Gastroesophageal sphincter (tissue), 4 donors: ENCODE results near the gene DYNLT5. TPM values are rescaled to one million over a fixed set of nuclear protein-coding genes. Genes with fewer than 3 reads are reported as not detected.
"Not testable (repeated sequence)": the region's sequence is repeated elsewhere in the genome, so short reads cannot be mapped to it uniquely, and the experiment has no call there.

Experiments
- ATAC-seq: fragments of 150-250 bp; one replicate; pipeline ENCODE4 v1.9.1; 2016; ENCODE audit warnings: mild to moderate bottlenecking, moderate library complexity
- H3K27ac ChIP-seq, 4 donors: fragments of 200-600 bp; sonication (generic) in 3 of 4; 1 replicate in 3 of 4; 2 replicates in 1 of 4; pipeline ENCODE4 v1.5.1; 2016 to 2019
- H3K27me3 ChIP-seq: fragments of 200-600 bp; sonication (generic); one replicate; pipeline ENCODE4 v1.5.1; 2019
- H3K36me3 ChIP-seq, 2 donors: fragments of 200-600 bp; sonication (generic); one replicate each; pipeline ENCODE4 v1.5.1; 2019; ENCODE audit warnings: control low read depth in 1 of 2
- H3K4me1 ChIP-seq, 3 donors: fragments of 200-600 bp; sonication (generic); 1 replicate in 2 of 3; 2 replicates in 1 of 3; pipeline ENCODE4 v1.5.1; 2016 to 2019; ENCODE audit warnings: control low read depth in 2 of 3
- H3K4me3 ChIP-seq, 2 donors: fragments of 200-600 bp; sonication (generic); one replicate each; pipeline ENCODE4 v1.5.1; 2019; ENCODE audit warnings: mild to moderate bottlenecking in 1 of 2, moderate library complexity in 1 of 2
- H3K9me3 ChIP-seq, 3 donors: fragments of 200-600 bp; sonication (generic); one replicate each; pipeline ENCODE4 v1.5.1; 2017 to 2019; ENCODE audit warnings: control low read depth in 2 of 3
- EP300 ChIP-seq: sonication (generic); formaldehyde crosslinking; IDR thresholded peaks from one replicate; pipeline ENCODE4 v1.6.1; 2017; ENCODE audit warnings: antibody characterized with exemption, mild to moderate bottlenecking
- POLR2A ChIP-seq, 2 donors: fragments of 450-650 bp; IDR thresholded peaks; one replicate each; pipeline ENCODE4 v1.6.1; 2017; ENCODE audit warnings: antibody characterized with exemption in 2 of 2, mild to moderate bottlenecking in 2 of 2, moderate library complexity in 1 of 2
- POLR2AphosphoS5 ChIP-seq: sonication (generic); formaldehyde crosslinking; IDR thresholded peaks from one replicate; pipeline ENCODE4 v1.6.1; 2017; ENCODE audit warnings: antibody characterized with exemption
- WGBS, 2 donors: methylation state at CpG; one replicate each; pipeline ENCODE4 v1.1.5; 2018; ENCODE audit warnings: low coverage in 1 of 2; 5-methylcytosine and 5-hydroxymethylcytosine counted together
- total RNA-seq, 4 donors: library from RNA; depleted of rRNA; stranded (reverse); fragments of >200 nt; gene quantifications; one replicate each; pipeline ENCODE4 v1.1.0, GENCODE V29; 2016
- TF ChIP-seq, protein P1 (sequence below), 4 experiments: fragments of 200-600 bp in 2 of 4; fragments of 450-650 bp in 2 of 4; sonication (generic) in 1 of 4; IDR thresholded peaks; one replicate each; pipeline ENCODE4 v1.5.1; 2017 to 2019; ENCODE audit warnings: antibody characterized with exemption in 4 of 4, mild to moderate bottlenecking in 2 of 4, moderate library complexity in 2 of 4

Gene DYNLT5
- total RNA-seq, 4 donors from 2014 or later = 0.17 to 3.9 (median 3.0) TPM

DNA sequence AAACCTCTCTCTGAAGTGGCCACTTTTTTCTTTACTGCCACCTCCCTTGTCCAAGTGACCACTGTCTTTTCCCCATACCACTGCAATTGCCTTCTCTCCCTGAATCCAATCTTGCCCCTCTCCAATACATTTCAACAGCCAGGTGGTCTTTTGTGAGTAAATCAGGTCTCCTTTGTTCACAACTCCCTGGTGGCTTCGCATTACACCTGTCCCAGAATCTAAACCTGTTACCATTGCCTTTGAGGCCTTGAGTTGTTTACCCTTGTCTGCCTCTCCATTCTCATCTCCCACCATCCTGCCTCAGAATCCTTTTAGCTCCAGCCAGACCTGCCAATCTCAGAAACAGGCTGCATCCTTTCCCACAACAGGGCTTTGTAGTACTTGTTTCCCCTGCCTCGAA, 21.8 kb upstream of the DYNLT5 start:
- Histone ChIP-seq H3K36me3 (no peaks in the 10 kb centered on the region), H3K4me1 (no peaks in the 10 kb centered on the region), H3K27ac (no peak overlapping the region), H3K27me3 (no peaks in the 10 kb centered on the region), H3K4me3 (no peak overlapping the region), H3K9me3 (no peaks in the 10 kb centered on the region)
- 79 to 85% methylated on average over 2 of the region's 2 CpGs for WGBS, 2 donors
- TF ChIP-seq, protein P1, sequence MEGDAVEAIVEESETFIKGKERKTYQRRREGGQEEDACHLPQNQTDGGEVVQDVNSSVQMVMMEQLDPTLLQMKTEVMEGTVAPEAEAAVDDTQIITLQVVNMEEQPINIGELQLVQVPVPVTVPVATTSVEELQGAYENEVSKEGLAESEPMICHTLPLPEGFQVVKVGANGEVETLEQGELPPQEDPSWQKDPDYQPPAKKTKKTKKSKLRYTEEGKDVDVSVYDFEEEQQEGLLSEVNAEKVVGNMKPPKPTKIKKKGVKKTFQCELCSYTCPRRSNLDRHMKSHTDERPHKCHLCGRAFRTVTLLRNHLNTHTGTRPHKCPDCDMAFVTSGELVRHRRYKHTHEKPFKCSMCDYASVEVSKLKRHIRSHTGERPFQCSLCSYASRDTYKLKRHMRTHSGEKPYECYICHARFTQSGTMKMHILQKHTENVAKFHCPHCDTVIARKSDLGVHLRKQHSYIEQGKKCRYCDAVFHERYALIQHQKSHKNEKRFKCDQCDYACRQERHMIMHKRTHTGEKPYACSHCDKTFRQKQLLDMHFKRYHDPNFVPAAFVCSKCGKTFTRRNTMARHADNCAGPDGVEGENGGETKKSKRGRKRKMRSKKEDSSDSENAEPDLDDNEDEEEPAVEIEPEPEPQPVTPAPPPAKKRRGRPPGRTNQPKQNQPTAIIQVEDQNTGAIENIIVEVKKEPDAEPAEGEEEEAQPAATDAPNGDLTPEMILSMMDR (IDR thresholded peaks at IDR 0.05) = no peak
- TF ChIP-seq POLR2AphosphoS5 = no peak
- no peak for TF ChIP-seq EP300
- no peak for TF ChIP-seq POLR2A (IDR thresholded peaks at IDR 0.05)
- ATAC-seq = no peak

DNA sequence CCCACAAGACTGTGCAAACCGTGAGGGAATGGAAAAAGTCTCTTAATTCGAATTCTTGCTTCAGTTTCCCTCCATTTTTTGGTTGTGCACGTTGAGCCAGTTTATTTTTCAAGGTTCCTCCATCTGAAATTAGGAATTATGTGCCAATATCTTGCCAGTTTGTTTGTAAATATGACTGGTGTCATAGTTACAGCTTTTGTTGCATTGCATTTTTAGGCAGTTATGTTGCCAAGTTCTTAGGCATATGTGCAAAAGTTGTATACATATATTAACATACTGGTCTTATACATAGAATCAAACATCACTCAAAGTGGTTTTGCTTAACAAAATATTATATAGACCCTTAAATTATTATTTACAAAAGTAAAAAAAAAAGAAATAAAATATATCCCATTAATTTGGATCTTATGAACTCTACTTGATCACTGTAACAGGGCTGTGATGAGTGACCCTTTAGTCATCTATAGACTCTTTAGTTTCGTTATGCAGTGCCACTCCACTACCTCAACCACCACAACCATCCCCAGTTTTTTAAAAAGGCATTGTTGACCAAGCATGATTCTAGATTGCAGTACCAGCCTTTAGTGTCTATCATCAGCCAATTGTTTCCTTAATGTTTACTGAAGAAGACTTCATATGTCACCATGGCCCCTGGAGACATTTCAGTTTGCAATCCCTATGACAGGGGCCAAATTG, 20.9 kb upstream of the DYNLT5 start:
- no peak for TF ChIP-seq POLR2AphosphoS5
- TF ChIP-seq EP300 = no peak
- no peak for TF ChIP-seq POLR2A (IDR thresholded peaks at IDR 0.05)
- TF ChIP-seq, protein P1 (IDR thresholded peaks at IDR 0.05) = no peak
- 75 to 80% methylated on average over 4 of the region's 4 CpGs for WGBS, 2 donors
- no peaks in the 10 kb centered on the region for H3K36me3 ChIP-seq
- no peak for ATAC-seq
- H3K9me3 ChIP-seq = no peaks in the 10 kb centered on the region
- no peaks in the 10 kb centered on the region for H3K4me1 ChIP-seq
- H3K27ac ChIP-seq = no peak overlapping the region
- no peaks in the 10 kb centered on the region for H3K27me3 ChIP-seq
- no peak overlapping the region for H3K4me3 ChIP-seq

DNA sequence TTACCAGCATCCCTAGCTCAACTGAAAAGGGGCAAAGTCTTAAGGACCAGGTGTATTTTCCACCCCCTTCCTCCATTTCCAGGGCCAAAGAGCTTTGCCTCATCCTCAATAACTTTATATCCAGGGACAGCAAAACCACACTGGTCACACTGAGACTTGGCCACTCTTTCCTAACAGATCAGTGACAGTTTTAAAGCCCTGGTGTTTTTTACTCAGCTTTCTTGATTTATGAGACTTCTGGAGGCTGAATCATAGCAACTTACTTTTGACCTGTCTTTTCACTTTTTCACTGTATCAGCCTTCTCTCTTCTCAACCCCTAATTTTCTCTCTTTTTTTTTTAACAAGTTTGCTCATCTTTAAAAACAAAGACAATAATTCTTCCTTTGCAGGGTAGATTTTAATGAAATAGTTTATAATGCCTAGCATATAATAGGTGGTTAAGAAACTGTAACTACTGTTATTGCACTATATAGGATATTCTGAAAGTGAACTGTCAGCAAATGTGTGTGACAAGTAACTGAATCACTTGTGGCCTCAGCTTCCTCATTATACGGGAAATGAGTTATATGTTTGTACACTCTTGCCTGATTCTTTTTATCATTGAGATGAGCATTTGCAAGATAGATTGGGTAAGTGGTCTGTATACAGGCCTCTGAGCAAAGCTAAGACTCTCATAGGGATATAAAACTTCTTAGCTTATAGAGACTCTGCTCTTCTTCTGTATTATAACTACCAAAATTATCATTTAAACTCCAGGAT, 19.7 kb upstream of the DYNLT5 start:
- no peak for ATAC-seq
- Histone ChIP-seq H3K36me3 (no peaks in the 10 kb centered on the region), H3K9me3 (no peaks in the 10 kb centered on the region), H3K4me3 (no peak overlapping the region), H3K27me3 (no peaks in the 10 kb centered on the region), H3K27ac (no peak overlapping the region), H3K4me1 (no peaks in the 10 kb centered on the region)
- TF ChIP-seq EP300 (no peak), POLR2A (IDR thresholded peaks at IDR 0.05) (no peak), POLR2AphosphoS5 (no peak)
- TF ChIP-seq, protein P1 (IDR thresholded peaks at IDR 0.05) = no peak
- WGBS, 2 donors = 0 to 40% methylated on average over 1 of the region's 1 CpG

DNA sequence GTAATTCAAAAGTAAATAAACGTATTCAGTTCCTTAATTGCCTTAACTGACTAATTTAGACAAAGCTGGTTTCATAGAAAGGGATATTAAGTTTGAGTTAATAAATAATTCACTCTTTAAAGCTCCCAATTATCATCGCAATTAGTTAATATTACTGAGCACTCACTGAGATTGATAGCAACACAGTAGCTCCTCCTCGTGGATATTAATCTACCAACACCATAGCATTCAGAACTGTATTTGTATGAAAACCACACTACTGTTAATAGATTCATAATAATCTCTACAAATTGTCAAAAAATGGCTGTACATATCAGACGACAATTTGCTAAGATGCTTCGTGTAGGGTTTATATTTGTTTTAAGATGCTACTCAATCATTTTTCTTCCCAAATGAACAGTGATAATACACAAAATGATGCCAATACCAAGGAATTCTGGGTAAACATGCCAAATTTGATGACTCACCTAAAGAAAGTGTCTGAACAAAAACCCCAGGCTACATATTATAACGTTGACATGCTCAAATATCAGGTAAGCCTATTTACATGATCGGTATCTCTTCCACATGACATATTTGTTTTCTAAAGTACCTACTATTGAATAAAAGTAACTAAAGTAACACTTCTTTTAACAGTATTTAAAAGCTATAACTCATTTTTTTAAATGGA, 18.8 kb upstream of the DYNLT5 start:
- no peaks in the 10 kb centered on the region for H3K27me3 ChIP-seq
- no peak for TF ChIP-seq POLR2AphosphoS5
- TF ChIP-seq, protein P1 (IDR thresholded peaks at IDR 0.05) = no peak
- TF ChIP-seq POLR2A (IDR thresholded peaks at IDR 0.05) = no peak
- TF ChIP-seq EP300 = no peak
- WGBS, 2 donors = 61 to 65% methylated on average over 7 of the region's 7 CpGs
- ATAC-seq = no peak
- H3K4me1 ChIP-seq = no peaks in the 10 kb centered on the region
- no peak overlapping the region for H3K4me3 ChIP-seq
- no peaks in the 10 kb centered on the region for H3K9me3 ChIP-seq
- H3K27ac ChIP-seq = no peak overlapping the region
- no peaks in the 10 kb centered on the region for H3K36me3 ChIP-seq

DNA sequence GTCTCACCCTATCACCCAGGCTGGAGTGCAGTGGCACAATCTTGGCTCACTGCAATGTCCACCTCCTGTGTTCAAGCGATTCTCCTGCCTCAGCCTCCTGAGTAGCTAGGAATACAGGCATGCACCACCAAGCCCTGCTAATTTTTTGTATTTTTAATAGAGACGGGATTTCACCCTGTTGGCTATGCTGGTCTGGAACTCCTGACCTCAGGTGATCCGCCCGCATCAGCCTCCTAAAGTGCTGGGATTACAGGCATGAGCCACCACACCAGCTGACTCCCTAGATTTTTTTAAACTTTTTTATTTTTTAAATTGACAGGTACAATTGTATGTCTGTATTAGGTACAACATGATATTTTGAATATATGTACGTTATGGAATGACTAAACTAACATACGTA, 17.7 kb upstream of the DYNLT5 start:
- H3K4me1 ChIP-seq, H3K9me3 ChIP-seq, H3K4me3 ChIP-seq, ATAC-seq, H3K27ac ChIP-seq, H3K36me3 ChIP-seq, H3K27me3 ChIP-seq: not testable (repeated sequence)
- 66 to 76% methylated on average over 6 of the region's 6 CpGs for WGBS, 2 donors
